Uterus (tissue), 2 donors: Measurements from ENCODE around the gene CCDC91.

Source experiments
- CTCF ChIP-seq, 4 experiments: fragments of 200-600 bp in 2 of 4; fragments of 450-650 bp in 2 of 4; sonication (generic) in 2 of 4; IDR thresholded peaks; one replicate each; pipeline ENCODE4 v1.5.1; 2016 to 2019; ENCODE audit warnings: antibody characterized with exemption in 4 of 4, mild to moderate bottlenecking in 2 of 4, moderate library complexity in 1 of 4
- POLR2A ChIP-seq, 2 donors: fragments of 450-650 bp; IDR thresholded peaks; one replicate each; pipeline ENCODE4 v1.6.1; 2016; ENCODE audit warnings: antibody characterized with exemption in 2 of 2, mild to moderate bottlenecking in 1 of 2, moderate library complexity in 1 of 2

DNA sequence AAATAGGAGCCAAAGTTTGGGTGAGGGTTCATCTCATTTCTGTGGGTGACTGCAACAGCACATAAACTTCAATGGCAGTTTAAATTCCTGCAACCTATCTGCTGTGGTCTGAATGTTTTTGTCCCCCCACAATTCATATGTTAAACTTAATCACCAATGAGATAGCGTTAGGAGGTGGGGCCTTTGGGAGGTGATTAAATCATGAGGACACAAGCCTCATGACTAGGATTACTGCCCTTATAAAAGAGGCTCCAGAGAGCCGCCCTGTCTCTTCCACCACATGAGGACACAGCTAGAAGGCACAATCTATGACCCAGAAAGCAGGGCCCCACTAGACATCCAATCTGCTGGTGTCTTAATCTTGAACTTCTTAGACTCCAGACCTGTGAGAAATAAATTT, 3.8 kb upstream of the CCDC91 start:
- TF ChIP-seq CTCF (IDR thresholded peaks at IDR 0.05) (no peak), POLR2A (IDR thresholded peaks at IDR 0.05) (no peak)
